ENCODE measurements around the gene TBC1D5. TPM values are rescaled to one million over a fixed set of nuclear protein-coding genes. Genes with fewer than 3 reads are reported as not detected.

The TBC1D5 gene
- total RNA-seq, 1 experiment from 2014 or later = 38.3 TPM

GRCh38 chr3:17592956-17593355, 149.5 kb downstream of the TBC1D5 start:
- intact Hi-C loops (cut with micrococcal nuclease; ENCODE audit: unreplicated experiment) = no loop called here
- Mint-ChIP-seq H3K4me3 (ENCODE audit: low read depth, unreplicated experiment) (no peak overlapping the region), H3K9me3 (ENCODE audit: low read depth, unreplicated experiment) (no peaks in the 10 kb centered on the region), H3K27me3 (ENCODE audit: unreplicated experiment) (no peaks in the 10 kb centered on the region), H3K27ac (ENCODE audit: unreplicated experiment) (no peak overlapping the region), H3K4me1 (ENCODE audit: low read depth, unreplicated experiment) (no peaks in the 10 kb centered on the region), H3K36me3 (ENCODE audit: insufficient read depth, unreplicated experiment) (no peaks in the 10 kb centered on the region)
- BruUV-seq (replicated peaks) = no TSS peak
- TF ChIP-seq CTCF (IDR thresholded peaks at IDR 0.05; ENCODE audit: unreplicated experiment) = no peak
- no peak for DNase-seq
- CTCF ChIA-PET = interaction anchor here (0.6 kb wide), 1 partner anchor 250 kb away, joined by 4 read pairs; no protein-coding TSS in a partner anchor

- BruUV-seq (replicated peaks) = no TSS peak
- no peaks in the 10 kb centered on the region for H3K27me3 Mint-ChIP-seq (ENCODE audit: unreplicated experiment)
- H3K4me1 Mint-ChIP-seq (ENCODE audit: low read depth, unreplicated experiment) = no peaks in the 10 kb centered on the region
- CTCF ChIA-PET = no interaction called here
- H3K27ac Mint-ChIP-seq (ENCODE audit: unreplicated experiment) = no peak overlapping the region
- no peaks in the 10 kb centered on the region for H3K36me3 Mint-ChIP-seq (ENCODE audit: insufficient read depth, unreplicated experiment)
- no peak for DNase-seq
- no peaks in the 10 kb centered on the region for H3K9me3 Mint-ChIP-seq (ENCODE audit: low read depth, unreplicated experiment)
- no peak for TF ChIP-seq CTCF (IDR thresholded peaks at IDR 0.05; ENCODE audit: unreplicated experiment)
- intact Hi-C loops (cut with micrococcal nuclease; ENCODE audit: unreplicated experiment) = no loop called here
- no peak overlapping the region for H3K4me3 Mint-ChIP-seq (ENCODE audit: low read depth, unreplicated experiment)
Observed at GRCh38 chr3:17590465-17590864, 152.0 kb downstream of the TBC1D5 start.

- CTCF ChIA-PET = no interaction called here
- BruUV-seq (replicated peaks) = no TSS peak
- no peaks in the 10 kb centered on the region for H3K9me3 Mint-ChIP-seq (ENCODE audit: low read depth, unreplicated experiment)
- H3K27ac Mint-ChIP-seq (ENCODE audit: unreplicated experiment) = no peak overlapping the region
- no peaks in the 10 kb centered on the region for H3K36me3 Mint-ChIP-seq (ENCODE audit: insufficient read depth, unreplicated experiment)
- H3K27me3 Mint-ChIP-seq (ENCODE audit: unreplicated experiment) = no peaks in the 10 kb centered on the region
- DNase-seq = no peak
- H3K4me1 Mint-ChIP-seq (ENCODE audit: low read depth, unreplicated experiment) = no peaks in the 10 kb centered on the region
- intact Hi-C loops (cut with micrococcal nuclease; ENCODE audit: unreplicated experiment) = no loop called here
- TF ChIP-seq CTCF (IDR thresholded peaks at IDR 0.05; ENCODE audit: unreplicated experiment) = no peak
- no peak overlapping the region for H3K4me3 Mint-ChIP-seq (ENCODE audit: low read depth, unreplicated experiment)
Observed at GRCh38 chr3:17589888-17590287, 152.5 kb downstream of the TBC1D5 start.

GRCh38 chr3:17588422-17588821, 154.0 kb downstream of the TBC1D5 start:
- no peak overlapping the region for H3K27ac Mint-ChIP-seq (ENCODE audit: unreplicated experiment)
- no peaks in the 10 kb centered on the region for H3K36me3 Mint-ChIP-seq (ENCODE audit: insufficient read depth, unreplicated experiment)
- no peaks in the 10 kb centered on the region for H3K9me3 Mint-ChIP-seq (ENCODE audit: low read depth, unreplicated experiment)
- H3K27me3 Mint-ChIP-seq (ENCODE audit: unreplicated experiment) = no peaks in the 10 kb centered on the region
- H3K4me1 Mint-ChIP-seq (ENCODE audit: low read depth, unreplicated experiment) = no peaks in the 10 kb centered on the region
- no peak overlapping the region for H3K4me3 Mint-ChIP-seq (ENCODE audit: low read depth, unreplicated experiment)
- TF ChIP-seq CTCF (IDR thresholded peaks at IDR 0.05; ENCODE audit: unreplicated experiment) = no peak
- no peak for DNase-seq
- intact Hi-C loops (cut with micrococcal nuclease; ENCODE audit: unreplicated experiment) = no loop called here
- no TSS peak for BruUV-seq (replicated peaks)
- CTCF ChIA-PET = interaction anchor here (0.6 kb wide), 1 partner anchor 1446 kb away, joined by 5 read pairs; no protein-coding TSS in a partner anchor

Measured in Calu3 (cell line).